Trophoblast cell (in vitro differentiated cells and primary cell): Measurements from ENCODE around the gene CCDC160.
A peak's percentile ranks its signal among the peaks of the same experiment; 100 is the strongest.

Experiments
- DNase-seq, 2 donors: peaks; one replicate each; pipeline ENCODE4 v3.0.0-alpha.2; 2016
- H2AFZ ChIP-seq: 2 replicates; pipeline ENCODE4 v1.6.1; 2013; ENCODE audit warnings: low read length, moderate library complexity, mild to moderate bottlenecking; ENCODE audit not compliant: insufficient read depth, poor library complexity
- H2AK5ac ChIP-seq: 2 replicates; pipeline ENCODE4 v1.6.1; 2013; ENCODE audit warnings: mild to moderate bottlenecking, low read length
- H2BK120ac ChIP-seq: 2 replicates; pipeline ENCODE4 v1.6.1; 2013; ENCODE audit warnings: low read length, mild to moderate bottlenecking, moderate library complexity; ENCODE audit not compliant: insufficient read depth, poor library complexity
- H2BK12ac ChIP-seq: 2 replicates; pipeline ENCODE4 v1.6.1; 2013; ENCODE audit warnings: mild to moderate bottlenecking, low read length, moderate library complexity
- H2BK5ac ChIP-seq: 2 replicates; pipeline ENCODE4 v1.6.1; 2013; ENCODE audit warnings: low read length, low read depth, moderate library complexity, mild to moderate bottlenecking; ENCODE audit not compliant: poor library complexity
- H3K14ac ChIP-seq: 2 replicates; pipeline ENCODE4 v1.6.1; 2013; ENCODE audit warnings: mild to moderate bottlenecking, low read length
- H3K18ac ChIP-seq: 2 replicates; pipeline ENCODE4 v1.6.1; 2013; ENCODE audit warnings: mild to moderate bottlenecking, low read length
- H3K23ac ChIP-seq: 2 replicates; pipeline ENCODE4 v1.6.1; 2013; ENCODE audit warnings: low read length
- H3K27ac ChIP-seq: 2 replicates; pipeline ENCODE4 v1.5.1; 2013; ENCODE audit warnings: low read depth, mild to moderate bottlenecking, inconsistent platforms, low read length, moderate library complexity
- H3K27me3 ChIP-seq: 2 replicates; pipeline ENCODE4 v1.6.1; 2013; ENCODE audit warnings: inconsistent platforms, mild to moderate bottlenecking, low read length, moderate library complexity; ENCODE audit not compliant: insufficient read depth
- H3K36me3 ChIP-seq, 2 experiments: 1 replicate in 1 of 2; 2 replicates in 1 of 2; pipeline ENCODE4 v1.6.1; 2013; ENCODE audit warnings: low read length in 2 of 2, mild to moderate bottlenecking in 2 of 2, moderate library complexity in 1 of 2; ENCODE audit not compliant: insufficient read depth in 2 of 2, control insufficient read depth in 1 of 2
- H3K4ac ChIP-seq: 2 replicates; pipeline ENCODE4 v1.6.1; 2013; ENCODE audit warnings: low read depth, mild to moderate bottlenecking, low read length, moderate library complexity
- H3K4me1 ChIP-seq, 2 experiments: 1 replicate in 1 of 2; 2 replicates in 1 of 2; pipeline ENCODE4 v1.6.1; 2013; ENCODE audit warnings: low read length in 2 of 2, mild to moderate bottlenecking in 2 of 2, moderate library complexity in 1 of 2; ENCODE audit not compliant: insufficient read depth in 2 of 2, control insufficient read depth in 1 of 2
- H3K4me2 ChIP-seq: 2 replicates; pipeline ENCODE4 v1.6.1; 2013; ENCODE audit warnings: inconsistent platforms, mild to moderate bottlenecking, low read length, moderate library complexity
- H3K4me3 ChIP-seq: 2 replicates; pipeline ENCODE4 v1.5.1; 2013; ENCODE audit warnings: mild to moderate bottlenecking, low read depth, low read length, inconsistent platforms
- H3K79me1 ChIP-seq: one replicate; pipeline ENCODE4 v1.6.1; 2013; ENCODE audit warnings: low read length
- H3K79me2 ChIP-seq: 2 replicates; pipeline ENCODE4 v1.6.1; 2013; ENCODE audit warnings: low read length, mild to moderate bottlenecking; ENCODE audit not compliant: control insufficient read depth, insufficient read depth, poor library complexity
- H3K9ac ChIP-seq: 2 replicates; pipeline ENCODE4 v1.6.1; 2013; ENCODE audit warnings: mild to moderate bottlenecking, low read length
- H3K9me3 ChIP-seq: 2 replicates; pipeline ENCODE4 v1.6.1; 2013; ENCODE audit warnings: low read depth, mild to moderate bottlenecking, control low read depth, inconsistent platforms, low read length; ENCODE audit not compliant: insufficient read depth
- H4K12ac ChIP-seq: 2 replicates; pipeline ENCODE4 v1.6.1; 2013; ENCODE audit warnings: low read depth, mild to moderate bottlenecking, low read length, moderate library complexity
- H4K8ac ChIP-seq: 2 replicates; pipeline ENCODE4 v1.6.1; 2013; ENCODE audit warnings: low read depth, mild to moderate bottlenecking, low read length, moderate library complexity
- H4K91ac ChIP-seq: one replicate; pipeline ENCODE4 v1.6.1; 2013; ENCODE audit warnings: low read depth, mild to moderate bottlenecking, low read length, moderate library complexity
- WGBS: extraction: QIAGEN DNeasy Blood & Tissue Kit; methylation state at CpG from one replicate; pipeline ENCODE4 v1.1.7; 2013; ENCODE audit warnings: missing lambda C conversion rate; ENCODE audit not compliant: insufficient read length, insufficient coverage; ENCODE audit errors: extremely low coverage; 5-methylcytosine and 5-hydroxymethylcytosine counted together

CCDC160 gene

GRCh38 chrX:134246282-134246681 is 9.3 kb downstream of the CCDC160 start:
- Histone ChIP-seq H3K79me2 (no peaks in the 10 kb centered on the region), H2BK12ac (no peak overlapping the region), H3K9me3 (no peaks in the 10 kb centered on the region), H2AFZ (no peak overlapping the region), H3K4ac (no peak overlapping the region), H3K36me3 (no peaks in the 10 kb centered on the region), H4K91ac (no peak overlapping the region), H3K14ac (no peak overlapping the region), H3K27ac (no peak overlapping the region), H2BK5ac (no peak overlapping the region), H3K4me1 (no peaks in the 10 kb centered on the region), H3K27me3 (no peaks in the 10 kb centered on the region), H2AK5ac (no peak overlapping the region), H2BK120ac (no peak overlapping the region), H4K8ac (no peak overlapping the region), H3K4me2 (no peak overlapping the region), H3K4me3 (no peak overlapping the region), H3K18ac (no peak overlapping the region), H3K79me1 (no peaks in the 10 kb centered on the region), H4K12ac (no peak overlapping the region), H3K9ac (no peak overlapping the region), H3K23ac (no peak overlapping the region)
- no CpG with 5 or more reads among the region's 7 CpGs for WGBS
- peak in 1 of 2 donors; percentile 25 for DNase-seq

GRCh38 chrX:134247492-134247891 is 10.5 kb downstream of the CCDC160 start:
- H3K4ac ChIP-seq: no peak overlapping the region
- no peak overlapping the region for H3K9ac ChIP-seq
- no CpG with 5 or more reads among the region's 3 CpGs for WGBS
- H3K27me3 ChIP-seq: no peaks in the 10 kb centered on the region
- no peak overlapping the region for H3K27ac ChIP-seq
- no peaks in the 10 kb centered on the region for H3K4me1 ChIP-seq
- no peak overlapping the region for H2AK5ac ChIP-seq
- H3K79me2 ChIP-seq: no peaks in the 10 kb centered on the region
- no peaks in the 10 kb centered on the region for H3K9me3 ChIP-seq
- H3K4me3 ChIP-seq: no peak overlapping the region
- DNase-seq: no peak
- no peaks in the 10 kb centered on the region for H3K79me1 ChIP-seq
- no peak overlapping the region for H2AFZ ChIP-seq
- H4K8ac ChIP-seq: no peak overlapping the region
- H3K14ac ChIP-seq: no peak overlapping the region
- no peak overlapping the region for H3K4me2 ChIP-seq
- H4K12ac ChIP-seq: no peak overlapping the region
- H3K23ac ChIP-seq: no peak overlapping the region
- no peaks in the 10 kb centered on the region for H3K36me3 ChIP-seq
- H3K18ac ChIP-seq: no peak overlapping the region
- no peak overlapping the region for H2BK12ac ChIP-seq
- no peak overlapping the region for H2BK120ac ChIP-seq
- no peak overlapping the region for H4K91ac ChIP-seq
- no peak overlapping the region for H2BK5ac ChIP-seq

GRCh38 chrX:134249241-134249640 is 12.3 kb downstream of the CCDC160 start:
- Histone ChIP-seq H3K4ac (no peak overlapping the region), H2BK120ac (no peak overlapping the region), H2BK5ac (no peak overlapping the region), H3K79me2 (no peaks in the 10 kb centered on the region), H3K4me2 (no peak overlapping the region), H4K12ac (no peak overlapping the region), H3K27me3 (no peaks in the 10 kb centered on the region), H3K4me1 (no peaks in the 10 kb centered on the region), H4K8ac (no peak overlapping the region), H3K79me1 (no peaks in the 10 kb centered on the region), H3K27ac (no peak overlapping the region), H3K14ac (no peak overlapping the region), H4K91ac (peak overlapping the region; percentile 6), H2AFZ (no peak overlapping the region), H3K9ac (no peak overlapping the region), H3K4me3 (no peak overlapping the region), H2AK5ac (no peak overlapping the region), H2BK12ac (no peak overlapping the region), H3K23ac (no peak overlapping the region), H3K36me3 (no peaks in the 10 kb centered on the region), H3K9me3 (no peaks in the 10 kb centered on the region), H3K18ac (no peak overlapping the region)
- DNase-seq: no peak

GRCh38 chrX:134251241-134251640 is 14.3 kb downstream of the CCDC160 start:
- H3K9ac ChIP-seq: no peak overlapping the region
- H3K9me3 ChIP-seq: no peaks in the 10 kb centered on the region
- H3K18ac ChIP-seq: no peak overlapping the region
- H2BK5ac ChIP-seq: no peak overlapping the region
- WGBS: no CpG with 5 or more reads among the region's 1 CpG
- H3K27me3 ChIP-seq: no peaks in the 10 kb centered on the region
- no peak overlapping the region for H2AFZ ChIP-seq
- no peak for DNase-seq
- no peak overlapping the region for H2BK12ac ChIP-seq
- no peak overlapping the region for H3K14ac ChIP-seq
- H2AK5ac ChIP-seq: no peak overlapping the region
- no peak overlapping the region for H3K4me3 ChIP-seq
- no peak overlapping the region for H4K12ac ChIP-seq
- no peak overlapping the region for H2BK120ac ChIP-seq
- no peak overlapping the region for H3K4me2 ChIP-seq
- no peak overlapping the region for H3K4ac ChIP-seq
- H4K91ac ChIP-seq: no peak overlapping the region
- no peak overlapping the region for H3K23ac ChIP-seq
- no peaks in the 10 kb centered on the region for H3K79me2 ChIP-seq
- H3K36me3 ChIP-seq: no peaks in the 10 kb centered on the region
- no peak overlapping the region for H3K27ac ChIP-seq
- H3K4me1 ChIP-seq: no peaks in the 10 kb centered on the region
- H3K79me1 ChIP-seq: no peaks in the 10 kb centered on the region
- no peak overlapping the region for H4K8ac ChIP-seq

GRCh38 chrX:134254511-134254910 is 17.5 kb downstream of the CCDC160 start:
- Histone ChIP-seq H3K36me3 (no peaks in the 10 kb centered on the region), H2BK12ac (no peak overlapping the region), H4K91ac (no peak overlapping the region), H3K27ac (no peak overlapping the region), H3K4me2 (no peak overlapping the region), H3K4me1 (no peaks in the 10 kb centered on the region), H2AFZ (no peak overlapping the region), H4K8ac (no peak overlapping the region), H2AK5ac (no peak overlapping the region), H2BK120ac (no peak overlapping the region), H3K18ac (no peak overlapping the region), H3K23ac (no peak overlapping the region), H3K79me2 (no peaks in the 10 kb centered on the region), H2BK5ac (no peak overlapping the region), H3K4me3 (no peak overlapping the region), H3K14ac (no peak overlapping the region), H3K27me3 (no peaks in the 10 kb centered on the region), H3K9ac (no peak overlapping the region), H4K12ac (no peak overlapping the region), H3K4ac (no peak overlapping the region), H3K79me1 (no peaks in the 10 kb centered on the region), H3K9me3 (no peaks in the 10 kb centered on the region)
- peak; percentile 12 to 77 for DNase-seq
